Measurements from ENCODE around the gene SEC61G.

SEC61G gene

DNA sequence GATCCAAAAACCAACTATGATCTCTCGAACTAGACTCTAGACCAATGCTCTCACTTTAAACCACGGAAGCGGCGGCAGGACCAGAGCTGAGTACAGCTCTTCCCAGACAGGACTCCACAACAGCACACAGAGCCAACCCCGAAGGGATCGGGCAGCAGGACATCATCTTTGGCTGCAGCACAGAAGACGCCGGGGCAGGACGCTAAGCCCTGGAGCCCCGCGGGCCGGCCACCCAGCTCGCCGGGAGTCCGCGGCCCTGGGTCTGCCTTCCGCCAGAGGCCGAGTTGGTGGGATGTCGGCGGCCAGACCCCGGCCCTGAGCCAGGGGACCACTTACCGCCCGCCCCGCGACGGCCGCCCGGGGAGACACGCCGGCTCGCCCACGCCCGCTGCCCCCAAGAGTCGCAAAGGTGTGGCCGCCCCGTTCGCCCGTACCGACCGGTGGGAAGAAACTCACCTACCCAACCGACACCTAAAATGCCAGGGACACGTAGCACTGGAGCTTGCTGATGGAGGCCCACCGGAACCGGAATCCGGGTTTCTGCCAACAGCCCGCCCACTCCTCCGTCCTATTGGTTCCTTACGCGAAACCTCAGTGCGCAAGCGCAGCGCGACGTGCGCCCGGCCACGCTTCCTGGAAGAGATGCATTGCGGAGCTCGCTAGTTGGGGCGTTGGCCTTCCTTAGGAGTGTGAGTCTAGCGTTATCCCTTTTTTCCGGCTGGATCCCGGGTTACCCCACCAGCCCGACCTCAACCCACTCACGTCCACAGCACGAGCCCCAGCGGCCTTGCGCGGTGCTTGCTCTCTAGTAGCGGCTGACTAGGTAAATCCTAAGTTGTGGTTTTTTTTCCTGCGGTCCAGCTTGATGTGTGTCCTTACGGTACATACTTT is at the start of gene SEC61G:
Gene SEC61G, minus strand, starts transcription at position 510 of the 891 bp plus-strand sequence. CDS start 1,623 bp downstream, outside the sequence.
- peak; percentile 87 for FAIRE-seq
- DNase-seq (ENCODE audit: low spot score), result peak; percentile 94

DNA sequence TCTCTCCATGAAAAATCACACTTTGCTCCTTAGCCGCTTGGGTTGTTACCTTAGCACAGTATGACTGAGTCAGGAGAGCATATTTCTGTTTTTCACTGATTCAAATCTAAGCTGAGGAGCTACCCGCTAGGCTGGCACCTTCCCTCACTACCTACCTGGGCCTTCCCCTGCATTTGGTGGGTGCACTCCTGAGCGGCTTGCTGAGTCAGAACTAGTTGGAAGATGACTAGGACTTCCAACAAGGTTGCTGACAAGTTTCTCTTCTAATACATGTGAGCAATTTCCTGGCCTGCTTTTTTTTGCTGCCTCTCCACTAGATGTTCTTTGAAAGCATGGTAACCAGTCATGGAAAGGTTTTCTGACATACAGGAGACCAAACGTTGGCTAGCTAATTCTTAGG is 43.8 kb upstream of the SEC61G start:
- FAIRE-seq (no peak), DNase-seq (ENCODE audit: low spot score) (peak; percentile 55)

DNA sequence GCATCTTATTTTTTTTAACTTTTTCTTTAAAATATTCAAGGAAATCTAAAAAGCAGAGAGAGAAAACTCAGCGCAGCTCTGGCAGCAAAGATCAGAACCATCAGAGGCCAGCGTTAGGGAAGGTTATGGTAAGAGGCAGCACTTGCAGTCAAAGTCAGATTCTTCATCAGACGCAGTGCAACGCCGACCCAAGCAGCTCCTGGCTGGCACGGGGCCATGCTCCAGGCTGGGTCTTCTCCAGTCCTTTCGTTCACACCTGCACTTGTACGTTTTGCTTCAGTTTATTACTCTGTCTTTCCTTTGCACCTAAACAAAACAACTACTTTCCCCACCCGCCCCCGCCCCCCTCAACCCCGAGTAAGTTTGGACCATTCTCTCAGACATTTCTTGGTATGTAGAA is 43.1 kb upstream of the SEC61G start:
- DNase-seq (ENCODE audit: low spot score) (no peak), FAIRE-seq (no peak)

DNA sequence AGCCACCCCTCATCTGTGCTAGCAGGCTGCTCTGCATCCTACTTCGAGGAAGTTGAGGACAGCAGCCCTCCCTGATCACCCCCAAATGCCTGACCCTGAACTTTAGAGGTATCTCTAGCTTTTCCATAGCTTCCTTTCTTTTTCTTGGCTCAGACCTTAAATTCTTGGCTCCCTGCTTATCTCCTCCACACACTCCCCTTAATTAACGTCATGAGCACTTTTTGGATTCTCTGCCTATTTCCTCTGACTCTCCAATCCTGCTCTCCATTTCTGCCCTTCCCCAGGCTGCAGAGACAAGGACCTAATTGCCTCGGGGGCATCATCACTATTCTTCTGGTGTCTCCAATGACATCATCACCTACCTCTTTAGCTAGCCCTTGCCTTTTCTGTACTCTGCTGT is 40.8 kb upstream of the SEC61G start:
- FAIRE-seq, result no peak
- DNase-seq (ENCODE audit: low spot score), result no peak

DNA sequence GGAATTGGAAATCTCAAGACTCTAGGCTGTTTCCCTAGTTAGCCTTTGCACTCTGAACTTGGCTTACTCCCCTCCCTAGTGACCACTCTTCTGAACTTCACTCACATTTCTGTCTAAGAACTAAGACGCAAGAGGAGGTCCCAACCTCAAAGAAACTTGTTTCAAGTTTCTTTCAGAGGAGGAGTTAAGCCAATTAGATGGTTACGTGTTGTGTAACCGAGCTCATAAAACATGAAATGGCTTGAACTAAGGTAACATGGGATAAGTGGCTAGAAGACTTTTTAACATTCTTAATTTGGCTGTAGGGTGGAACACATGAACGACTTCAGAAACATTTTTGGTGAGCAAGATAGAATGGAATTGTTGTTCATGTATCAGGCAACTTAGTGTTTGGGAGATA is 39.5 kb upstream of the SEC61G start:
- DNase-seq (ENCODE audit: low spot score) (no peak), FAIRE-seq (no peak)

DNA sequence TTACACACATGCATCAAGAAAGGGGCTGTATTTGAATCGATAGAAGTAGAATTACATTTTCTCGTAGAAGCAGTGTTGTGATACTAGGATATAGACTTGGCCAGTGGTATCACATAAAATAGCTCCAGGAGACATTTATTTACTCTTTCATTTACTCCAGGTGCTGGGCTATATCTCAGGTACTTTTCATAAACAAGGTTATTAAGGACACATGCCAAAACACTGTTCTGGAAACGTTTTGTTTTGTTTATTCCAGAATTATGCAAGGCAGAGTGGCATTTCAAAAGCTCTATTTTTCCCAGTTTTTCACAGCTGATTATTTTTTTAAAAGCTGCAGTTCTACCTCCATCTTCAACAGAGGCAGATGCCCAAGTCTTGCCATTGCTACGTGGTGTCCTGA is 37.8 kb upstream of the SEC61G start:
- DNase-seq (ENCODE audit: low spot score) (no peak), FAIRE-seq (no peak)

DNA sequence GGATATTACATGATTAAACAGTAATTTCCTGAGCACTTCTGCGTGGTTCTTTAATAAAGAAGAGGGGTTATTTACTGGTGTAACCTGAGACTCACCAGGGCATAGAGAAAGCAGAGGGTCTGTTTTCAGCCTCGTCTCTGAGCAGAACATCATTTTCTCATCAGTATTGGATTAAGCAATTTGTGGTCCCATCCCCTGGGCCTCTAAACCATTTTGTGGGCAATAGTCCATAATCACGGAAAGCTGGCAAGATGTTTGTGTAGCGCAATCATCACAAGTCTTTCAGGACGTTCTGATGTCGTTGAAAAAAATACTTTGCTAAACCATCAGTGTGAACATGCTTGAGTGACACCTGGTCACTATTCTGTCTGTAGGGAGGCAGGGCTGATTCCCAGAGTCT is 37.1 kb upstream of the SEC61G start:
- FAIRE-seq (no peak), DNase-seq (ENCODE audit: low spot score) (no peak)

DNA sequence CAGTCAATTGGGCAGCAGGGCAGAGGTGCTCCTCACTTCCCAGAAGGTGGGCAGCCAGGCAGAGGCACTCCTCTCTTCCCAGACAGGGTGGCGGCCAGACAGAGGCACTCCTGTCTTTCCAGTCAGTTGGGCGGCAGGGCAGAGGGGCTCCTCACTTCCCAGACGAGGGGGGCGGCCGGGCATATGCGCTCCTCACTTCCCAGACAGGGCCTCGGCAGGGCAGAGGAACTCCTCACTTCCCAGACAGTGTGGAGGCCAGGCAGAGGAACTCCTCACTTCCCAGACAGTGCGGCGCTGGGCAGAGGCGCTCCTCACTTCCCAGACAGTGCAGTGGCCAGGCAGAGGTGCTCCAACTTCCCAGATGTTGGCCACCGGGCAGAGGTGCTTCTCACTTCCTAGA is 33.4 kb upstream of the SEC61G start:
- no peak for FAIRE-seq

DNA sequence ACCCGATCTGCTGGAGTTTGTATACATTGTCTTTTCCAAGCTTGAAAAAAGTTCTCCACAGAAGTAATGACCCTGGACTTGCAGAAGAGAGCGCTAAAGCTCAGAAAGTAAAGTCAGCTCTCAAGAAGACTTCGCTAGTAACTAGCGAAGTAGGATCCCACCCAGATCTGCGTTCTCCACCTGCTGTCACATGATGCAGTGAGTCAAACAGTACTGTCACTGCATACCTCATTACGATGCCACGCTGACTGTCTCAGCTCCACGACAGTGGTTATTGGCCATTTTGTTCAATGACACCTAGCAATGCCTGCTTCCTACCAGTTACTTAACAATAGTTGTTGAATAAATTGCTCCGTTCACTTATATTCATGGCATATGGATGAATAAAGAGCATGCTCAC is 29.7 kb upstream of the SEC61G start:
- peak; percentile 91 for DNase-seq (ENCODE audit: low spot score)
- FAIRE-seq, result peak; percentile 89

More for the DNA sequence above, 33.4 kb upstream of the SEC61G start:
- no peak for DNase-seq (ENCODE audit: low spot score)

DNA sequence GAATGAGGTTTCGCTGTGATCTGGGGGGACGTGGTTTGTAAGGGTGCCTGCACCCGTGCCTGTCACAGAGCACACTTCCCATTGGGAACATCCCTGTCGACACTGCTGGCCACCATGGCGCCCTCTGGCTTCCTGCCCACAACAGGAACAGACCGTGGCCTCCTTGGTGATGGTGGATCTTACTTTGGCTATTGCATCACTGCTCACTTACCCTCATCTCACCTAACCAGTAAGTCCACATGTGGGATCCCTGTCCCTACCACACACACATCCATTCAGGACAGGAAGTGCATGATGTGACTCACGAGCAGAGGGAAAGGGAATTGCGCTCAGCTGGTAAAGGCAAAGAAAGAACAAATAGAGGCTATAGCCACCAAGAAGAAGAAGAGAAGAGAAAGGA is 26.2 kb upstream of the SEC61G start:
- no peak for DNase-seq (ENCODE audit: low spot score)
- FAIRE-seq, result no peak

DNA sequence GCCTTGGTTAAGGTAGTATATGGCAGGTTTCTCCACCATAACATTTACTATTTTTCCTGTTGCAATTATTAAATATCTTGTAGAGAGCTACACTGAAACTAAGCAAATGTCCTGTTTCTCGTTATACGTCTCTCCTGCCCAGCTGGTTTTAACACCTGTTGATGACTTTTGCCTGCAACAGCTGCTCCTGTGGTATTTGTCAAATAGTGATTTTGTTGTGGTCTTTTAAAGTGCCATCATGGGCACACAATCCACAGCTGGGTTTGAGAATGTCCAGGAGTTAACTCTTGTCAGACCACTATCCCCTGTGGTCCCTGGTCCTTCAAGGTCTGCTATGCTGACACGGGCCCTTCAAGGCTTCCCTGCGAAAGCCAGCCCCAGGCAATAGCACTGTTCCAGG is 24.9 kb upstream of the SEC61G start:
- FAIRE-seq (no peak), DNase-seq (ENCODE audit: low spot score) (no peak)

DNA sequence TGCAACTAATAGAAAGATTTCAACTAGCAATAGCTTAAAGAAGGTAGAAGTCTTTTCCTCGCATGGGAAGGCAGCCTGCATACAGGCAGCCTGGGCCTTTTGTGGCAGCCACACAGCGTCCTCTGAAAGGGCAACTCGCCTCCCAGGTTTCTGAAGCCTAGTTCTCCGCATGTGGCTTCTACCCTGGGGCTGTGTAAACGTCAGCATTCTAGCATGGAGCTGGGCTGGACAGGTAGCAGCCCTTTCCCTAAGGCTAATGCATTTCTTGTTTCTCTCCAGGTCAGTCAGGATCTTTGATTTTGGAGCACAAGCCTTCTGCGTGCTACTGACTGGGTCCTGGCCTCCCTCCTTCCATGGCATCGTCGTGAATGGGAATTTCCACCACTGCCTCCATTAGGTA is 23.8 kb upstream of the SEC61G start:
- DNase-seq (ENCODE audit: low spot score) (no peak), FAIRE-seq (no peak)

DNA sequence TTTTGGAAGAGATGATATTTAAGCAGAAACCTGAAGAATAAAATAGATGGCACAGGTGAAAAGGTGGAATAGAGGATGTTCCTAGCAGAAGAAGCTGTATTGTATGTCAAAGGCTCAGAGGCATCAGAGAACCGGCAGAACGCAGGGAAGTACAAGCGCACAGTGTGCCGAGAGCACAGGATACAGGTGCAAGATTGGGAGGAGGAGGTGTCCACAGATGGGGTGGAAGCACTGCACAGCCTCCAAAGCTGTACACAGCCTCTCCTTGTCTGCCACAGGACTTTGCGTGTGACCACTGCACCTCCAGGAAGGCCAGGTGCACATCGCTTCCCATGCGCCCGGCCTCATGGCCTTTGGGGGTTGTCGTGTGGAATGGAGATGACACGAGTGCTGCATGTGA is 23.3 kb upstream of the SEC61G start:
- DNase-seq (ENCODE audit: low spot score) (no peak), FAIRE-seq (no peak)

DNA sequence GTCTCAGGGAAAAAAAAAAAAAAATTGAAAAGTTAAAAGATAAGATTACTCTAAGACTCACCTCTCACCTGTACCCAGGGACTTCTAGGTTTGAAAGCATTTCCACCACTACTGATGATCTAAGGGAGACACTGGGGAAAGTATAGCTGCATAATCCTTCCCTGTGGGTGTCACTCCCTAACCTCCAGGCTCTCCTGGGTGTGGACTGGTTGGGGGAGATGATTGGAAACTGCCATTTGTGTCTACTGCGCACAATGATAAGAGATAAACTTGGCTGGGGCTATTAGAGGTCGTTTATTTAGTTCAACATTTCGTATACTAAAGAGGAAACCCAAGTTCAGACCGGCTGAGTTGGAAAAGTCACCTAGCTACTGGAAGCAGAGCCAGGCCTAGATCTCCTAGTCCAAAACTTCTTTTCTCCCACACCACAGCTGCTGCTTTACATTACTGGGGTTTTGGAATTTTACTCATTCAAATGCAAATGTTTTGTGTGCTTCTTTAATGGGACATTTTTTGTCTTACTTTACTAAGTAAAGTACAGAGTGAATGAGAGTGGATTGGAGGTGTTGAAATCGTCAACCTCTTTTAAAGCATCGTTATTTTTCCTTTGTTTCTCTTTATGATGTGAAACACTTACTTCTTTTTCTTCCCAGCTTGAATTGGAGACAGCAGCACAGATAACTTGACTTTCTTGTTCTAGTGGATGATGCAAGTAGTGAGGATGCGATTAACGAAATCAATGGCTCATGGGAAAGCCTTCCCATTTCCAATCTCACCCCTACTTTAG is 22.3 kb upstream of the SEC61G start:
- no peak for FAIRE-seq

DNA sequence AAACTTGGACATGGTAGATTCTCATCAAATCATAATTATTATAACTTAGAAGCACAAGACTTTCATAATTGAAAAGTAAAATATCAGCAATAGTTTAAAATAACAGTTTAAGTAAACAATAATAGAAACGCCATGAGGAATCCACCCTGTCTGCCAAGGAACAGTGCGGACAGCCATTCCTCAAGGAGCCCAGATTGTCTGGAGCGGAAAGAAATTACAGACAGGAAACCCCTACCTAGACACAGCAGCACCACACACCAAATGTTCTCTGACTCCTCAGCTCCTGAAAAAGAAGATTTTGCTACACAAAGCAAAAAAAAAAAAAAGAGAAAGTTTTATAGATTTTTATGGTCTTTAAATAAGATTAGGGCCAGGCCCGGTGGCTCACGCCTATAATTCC is 21.5 kb upstream of the SEC61G start:
- FAIRE-seq (no peak), DNase-seq (ENCODE audit: low spot score) (no peak)

More for the DNA sequence above, 22.3 kb upstream of the SEC61G start:
- DNase-seq (ENCODE audit: low spot score), result no peak

DNA sequence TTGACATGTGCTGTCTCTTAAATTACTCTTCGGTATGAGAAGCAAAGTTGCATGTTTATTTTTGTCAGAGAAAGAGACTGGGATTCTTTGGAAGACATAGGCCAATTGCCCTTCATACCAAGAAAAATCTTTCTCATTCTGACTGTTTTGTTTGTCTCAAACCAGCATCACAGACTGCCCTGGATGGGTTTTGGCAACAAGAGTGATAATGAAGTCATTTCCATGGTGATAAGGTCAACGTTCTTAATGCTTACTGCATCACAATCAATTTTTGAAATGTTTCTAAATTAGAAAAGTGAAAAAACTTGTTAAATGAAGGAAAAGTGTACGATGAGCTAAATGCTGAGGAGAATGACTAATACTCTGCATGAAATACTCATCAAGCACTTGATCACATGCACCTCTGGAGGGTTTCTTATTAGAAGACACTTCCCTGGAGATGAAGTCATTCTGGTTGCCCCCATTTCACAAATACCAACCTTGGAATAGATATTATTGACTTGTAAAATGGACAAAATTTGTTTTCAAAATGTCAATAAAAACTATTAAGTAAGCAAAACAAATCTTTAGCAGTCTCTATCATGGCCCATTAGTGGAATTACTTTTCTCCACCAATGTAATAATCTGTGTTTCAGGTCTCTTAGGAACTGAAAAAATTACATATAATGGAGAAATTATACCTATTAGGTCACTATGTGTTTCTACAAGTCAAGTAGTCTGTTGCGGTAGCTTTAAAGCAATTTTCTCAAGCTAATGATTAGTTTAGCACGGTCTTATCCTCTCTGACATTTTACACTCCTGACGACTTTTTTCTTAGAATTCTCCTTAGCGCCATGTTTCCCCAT is 19.9 kb upstream of the SEC61G start:
- FAIRE-seq (no peak), DNase-seq (ENCODE audit: low spot score) (no peak)

DNA sequence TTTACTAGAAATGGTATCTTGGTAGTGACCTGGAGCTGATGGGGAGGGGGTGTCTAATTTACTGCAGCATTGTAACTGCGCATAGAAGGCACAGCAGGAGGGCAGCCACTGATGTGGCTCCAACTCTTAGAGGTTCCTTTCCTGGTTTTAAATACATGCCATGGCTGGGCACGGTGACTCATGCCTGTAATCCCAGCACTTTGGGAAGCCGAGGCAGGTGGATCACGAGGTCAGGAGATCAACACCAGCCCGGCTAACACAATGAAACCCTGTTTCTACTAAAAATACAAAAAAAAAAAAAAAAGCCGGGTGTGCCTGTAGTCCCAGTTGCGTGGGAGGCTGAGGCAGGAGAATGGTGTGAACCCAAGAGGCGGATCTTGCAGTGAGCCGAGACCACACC is 19.2 kb upstream of the SEC61G start:
- FAIRE-seq (no peak), DNase-seq (ENCODE audit: low spot score) (peak; percentile 16)

DNA sequence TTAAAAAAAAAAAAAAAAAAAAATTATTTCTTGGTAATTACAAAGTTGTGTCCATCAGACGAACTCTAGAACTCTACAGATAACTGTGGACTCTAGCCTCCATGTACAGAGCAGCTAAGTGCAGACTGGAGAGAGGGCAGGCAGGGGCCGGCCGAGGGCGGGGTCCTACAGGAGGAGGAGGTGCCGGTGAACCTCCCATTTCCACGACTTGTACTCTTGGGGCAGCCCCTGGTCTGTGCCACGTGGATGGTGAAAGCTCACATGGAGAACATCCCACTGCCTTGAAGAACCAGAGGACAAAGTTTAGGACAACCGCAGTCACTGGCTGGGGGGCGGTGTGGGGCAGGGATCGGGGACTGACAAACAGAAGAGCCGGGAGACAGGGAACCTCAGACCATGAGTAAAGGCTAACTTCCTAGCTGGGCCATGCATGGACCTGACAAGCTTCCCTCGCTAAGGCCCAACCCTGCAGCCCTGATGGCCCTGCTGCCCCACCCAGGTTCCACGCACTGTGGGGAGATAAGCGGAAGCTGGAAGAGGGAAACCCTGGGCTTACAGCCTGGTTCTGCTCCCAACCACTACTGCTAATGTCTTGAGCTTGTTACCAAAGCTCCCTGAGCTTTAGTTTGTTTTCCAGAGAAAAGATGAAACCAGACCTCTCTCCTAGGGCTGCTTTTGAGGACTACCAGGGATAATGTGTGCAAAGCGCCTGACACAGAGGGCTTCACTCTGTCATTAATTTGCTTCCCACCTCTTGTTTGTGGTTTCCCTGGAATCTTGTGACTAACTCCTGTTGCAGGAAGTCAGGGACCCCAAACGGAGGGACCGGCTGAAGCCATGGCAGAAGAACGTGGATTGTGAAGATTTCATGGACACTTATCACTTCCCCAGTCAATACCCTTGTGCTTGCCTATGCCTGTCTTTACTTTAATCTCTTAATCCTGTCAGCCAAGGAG is 16.1 kb upstream of the SEC61G start:
- FAIRE-seq (no peak), DNase-seq (ENCODE audit: low spot score) (no peak)

DNA sequence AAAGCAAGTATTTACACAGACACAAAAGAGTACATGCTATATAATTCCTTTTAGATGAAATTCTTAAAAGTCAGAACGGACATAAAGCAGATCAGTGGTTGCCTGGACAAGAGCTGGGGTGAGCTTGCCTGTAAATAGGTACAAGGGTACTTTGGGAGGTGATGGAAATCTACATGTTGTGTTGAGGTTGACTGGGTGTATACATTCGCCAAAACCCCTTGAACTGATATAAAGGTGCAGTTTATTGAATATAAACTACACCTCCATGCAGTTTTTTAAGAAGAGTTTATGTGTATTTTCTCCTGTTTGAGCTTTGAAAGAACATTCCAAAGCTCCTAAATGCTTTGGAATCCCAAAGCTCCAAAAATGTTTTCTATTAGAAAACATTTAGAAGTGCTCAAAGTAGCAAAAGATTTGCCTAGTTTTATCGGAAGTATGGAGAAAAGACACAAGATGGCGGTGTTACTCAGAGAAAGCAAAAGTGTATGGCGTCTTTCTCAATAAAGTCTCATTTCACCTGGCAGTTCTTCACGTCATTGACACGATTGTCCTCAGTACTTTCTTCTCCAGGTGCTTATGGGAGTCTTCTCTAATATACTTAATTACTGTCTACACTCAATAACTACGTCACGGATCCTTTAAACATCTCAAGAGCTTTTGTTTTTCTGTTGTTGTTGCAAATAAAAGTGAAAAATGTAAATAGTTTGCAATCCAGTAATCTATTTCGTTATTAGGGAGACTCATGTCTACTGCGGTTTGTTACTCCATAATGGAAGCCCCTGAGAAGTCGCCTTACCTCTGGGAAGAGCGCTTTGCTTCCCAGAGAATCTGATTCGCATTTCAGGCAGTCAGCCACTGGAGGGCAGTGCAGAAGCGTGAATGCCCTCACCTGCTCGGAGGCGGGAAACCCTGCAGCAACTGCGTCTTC is 14.7 kb upstream of the SEC61G start:
- peak; percentile 79 for FAIRE-seq
- DNase-seq (ENCODE audit: low spot score), result peak; percentile 76

Data from RCC 7860 (cell line).